LoVo (cell line): ENCODE data around the gene PPIF.

Source experiments
- DNase-seq: peaks from one replicate; pipeline ENCODE4 v3.0.0-alpha.2; 2016; ENCODE audit warnings: low spot score

Gene PPIF

DNA sequence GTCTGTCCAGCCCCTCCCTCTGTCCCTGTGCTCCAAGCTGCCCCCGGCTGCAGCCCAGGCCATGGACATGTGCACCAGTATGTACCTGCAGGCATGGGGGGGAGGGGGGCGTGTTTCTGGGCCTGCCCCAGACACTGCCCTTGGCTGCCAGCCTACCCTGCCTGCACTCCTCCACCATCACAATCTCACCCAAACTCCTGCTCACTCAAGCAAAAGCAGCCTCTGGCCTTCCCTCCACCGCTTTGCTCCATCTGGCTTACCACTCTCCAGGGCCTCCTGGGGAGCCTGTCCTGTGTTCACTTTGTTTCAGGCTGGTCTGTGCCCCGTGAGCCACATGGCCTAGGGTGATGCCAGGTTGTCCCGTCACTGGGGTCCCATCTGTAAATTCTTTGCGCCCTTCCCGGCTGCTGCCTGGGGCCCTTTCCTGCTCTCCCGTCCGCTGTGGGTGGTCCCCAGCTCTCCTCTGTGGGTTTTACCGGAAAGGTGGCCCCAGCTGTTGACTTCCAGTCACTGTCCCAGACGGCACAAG, 33.3 kb upstream of the PPIF start:
- DNase-seq = no peak

DNA sequence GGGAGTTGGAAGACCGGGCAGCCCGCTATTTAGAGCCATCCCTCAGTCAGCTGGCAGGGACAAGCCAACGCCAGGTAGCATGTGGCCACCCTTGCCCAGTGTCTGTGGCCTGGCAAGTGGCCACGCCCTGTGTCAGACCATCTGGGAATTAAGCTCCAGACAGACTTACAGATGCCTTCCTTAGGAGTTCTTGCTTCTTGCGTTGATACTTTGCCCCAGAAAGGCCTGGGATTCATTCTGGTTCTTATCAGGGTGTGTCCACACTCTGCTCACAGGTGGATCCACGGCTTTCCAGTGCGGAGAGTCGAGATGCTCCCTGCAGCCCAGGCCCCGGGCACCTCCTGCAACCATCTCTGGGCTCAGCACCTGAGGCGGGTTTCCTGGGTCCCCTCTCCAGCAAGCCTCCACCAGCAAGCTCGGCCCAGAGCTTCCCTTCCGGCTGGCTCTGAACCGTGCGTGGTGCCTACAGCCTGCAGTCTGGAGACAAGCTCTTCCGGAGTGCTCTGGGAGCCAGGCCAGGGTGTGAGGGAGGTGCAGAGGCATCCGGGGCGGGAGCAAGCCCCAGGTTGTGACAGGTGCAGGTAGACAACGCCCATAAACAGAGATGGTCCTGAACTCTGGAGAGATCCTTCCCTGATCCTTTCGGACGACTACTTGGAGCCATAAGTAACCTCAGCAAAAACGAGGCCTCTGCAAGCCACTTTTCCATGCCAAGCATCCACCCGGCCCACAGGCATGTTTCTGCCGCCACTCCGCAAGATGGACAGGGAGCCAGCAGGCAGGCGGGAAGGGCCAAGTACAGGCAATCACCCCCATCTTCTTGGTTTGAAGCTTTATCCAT, 32.3 kb upstream of the PPIF start:
- no peak for DNase-seq

DNA sequence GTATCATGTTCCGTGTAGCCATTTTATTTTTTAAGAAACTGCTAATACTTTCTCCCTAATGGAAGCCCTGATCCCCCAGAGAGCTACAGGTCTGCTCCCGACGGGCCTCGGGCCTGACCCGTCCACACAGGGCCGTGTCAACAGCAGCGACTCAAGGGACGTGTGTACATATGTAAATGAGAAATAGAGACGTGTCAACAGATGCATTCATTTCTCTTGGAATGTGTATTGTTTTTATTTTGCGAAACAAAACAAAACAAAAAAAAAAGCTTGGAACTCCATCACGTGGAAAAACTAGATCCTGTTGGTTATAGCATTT, 31.7 kb upstream of the PPIF start:
- DNase-seq = no peak

DNA sequence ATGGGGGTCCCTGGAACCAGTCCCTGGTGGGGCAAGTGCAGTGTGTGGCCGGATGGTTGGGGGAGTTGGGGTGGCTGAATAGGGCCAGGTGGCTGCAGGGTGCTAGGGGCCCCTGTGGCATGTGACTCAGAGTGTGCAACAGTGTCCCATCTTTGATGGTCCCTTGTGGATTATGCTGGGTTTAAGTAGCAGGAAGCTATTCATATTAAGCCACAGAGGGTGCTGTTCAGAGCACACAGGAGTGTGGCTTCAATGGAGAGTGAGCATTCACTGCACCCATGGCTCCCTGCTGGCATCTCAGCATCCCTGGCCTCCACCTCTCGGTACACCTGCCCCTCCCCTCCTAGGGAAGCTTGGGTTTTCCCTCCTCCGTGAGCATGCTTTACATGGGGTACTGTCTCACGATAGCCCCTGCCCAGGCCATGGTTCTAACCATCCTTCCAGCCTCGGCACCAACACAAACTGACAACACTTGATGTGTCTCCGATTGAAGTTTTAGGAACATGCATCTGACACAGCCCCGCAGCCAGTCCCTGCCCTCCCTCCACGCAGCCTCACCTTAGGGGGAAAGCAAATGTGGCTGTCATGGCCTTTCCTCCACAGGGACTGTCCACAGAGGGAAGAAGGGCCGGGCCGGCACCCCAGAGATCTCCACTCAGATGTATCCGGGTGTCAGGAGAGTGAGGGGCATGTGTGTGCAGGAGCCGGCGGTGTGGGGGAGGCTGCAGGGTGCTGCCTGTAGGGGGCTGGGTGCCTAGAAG, 30.4 kb upstream of the PPIF start:
- no peak for DNase-seq

DNA sequence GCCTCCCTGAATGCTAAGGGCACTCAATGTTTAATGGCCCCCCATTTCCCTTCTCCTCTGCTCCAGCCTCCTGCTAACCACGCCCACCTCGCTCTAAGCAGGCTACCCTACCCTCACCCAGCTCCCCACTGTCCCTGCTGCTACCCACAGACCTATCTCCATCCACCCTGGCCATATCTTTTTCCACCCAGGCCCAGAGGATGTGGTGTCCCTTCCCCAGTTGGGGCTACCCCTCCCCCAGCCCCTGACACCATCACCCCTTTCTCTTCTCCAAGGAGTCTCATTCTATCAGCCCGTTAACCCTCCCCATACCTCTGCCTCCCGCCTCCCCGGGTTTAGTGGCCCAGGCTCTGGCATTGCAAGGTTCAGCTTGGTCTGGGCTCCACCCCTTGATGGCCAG, 28.9 kb upstream of the PPIF start:
- no peak for DNase-seq

DNA sequence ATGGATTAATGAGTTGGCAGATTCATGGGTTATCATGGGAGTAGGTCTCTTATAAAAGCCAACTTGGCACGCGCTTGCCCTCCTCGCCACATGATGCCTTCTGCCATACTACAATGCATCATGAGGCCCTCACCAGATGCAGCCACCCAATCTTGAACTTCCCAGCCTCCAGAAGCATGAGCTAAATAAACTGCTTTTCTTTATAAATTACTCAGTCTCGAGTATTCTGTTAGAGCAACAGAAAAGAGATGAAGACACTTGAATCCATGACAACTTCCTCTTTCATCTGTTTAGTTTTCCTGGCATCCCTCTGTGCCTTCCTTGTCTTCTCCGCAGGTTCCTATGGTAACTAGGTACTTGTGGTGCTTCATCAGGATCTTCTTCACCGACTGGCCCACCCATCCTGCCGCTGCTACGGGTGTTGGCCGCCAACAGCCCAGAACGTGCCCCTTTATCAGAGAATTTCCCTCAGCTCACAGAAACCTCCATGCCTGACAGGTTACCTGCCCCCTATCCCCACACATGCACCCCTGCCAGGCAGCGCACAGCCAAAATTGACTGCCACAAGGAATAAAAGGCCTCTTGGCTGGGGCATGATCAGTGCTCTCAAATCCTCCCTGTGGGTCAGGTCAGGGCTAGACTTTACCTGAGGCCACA, 28.0 kb upstream of the PPIF start:
- no peak for DNase-seq

DNA sequence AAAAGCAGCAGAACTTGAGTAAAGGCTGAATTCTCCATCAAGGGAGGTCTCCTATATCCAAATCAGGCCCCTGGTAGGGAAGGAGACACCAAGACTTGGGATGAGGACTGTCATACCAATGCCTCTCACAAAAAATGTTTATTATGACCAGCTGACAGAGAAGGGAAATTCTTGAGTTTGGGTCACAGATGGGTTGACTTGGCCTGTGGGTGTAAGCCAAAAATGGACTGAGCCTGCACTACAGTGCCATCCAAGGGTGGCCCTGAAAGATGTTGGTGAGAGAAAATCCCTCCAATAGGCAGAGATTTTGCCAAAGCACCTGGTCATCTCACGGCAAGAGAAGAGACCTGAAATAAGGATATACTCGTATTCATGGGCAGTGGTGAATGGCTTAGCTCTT, 27.0 kb upstream of the PPIF start:
- no peak for DNase-seq

DNA sequence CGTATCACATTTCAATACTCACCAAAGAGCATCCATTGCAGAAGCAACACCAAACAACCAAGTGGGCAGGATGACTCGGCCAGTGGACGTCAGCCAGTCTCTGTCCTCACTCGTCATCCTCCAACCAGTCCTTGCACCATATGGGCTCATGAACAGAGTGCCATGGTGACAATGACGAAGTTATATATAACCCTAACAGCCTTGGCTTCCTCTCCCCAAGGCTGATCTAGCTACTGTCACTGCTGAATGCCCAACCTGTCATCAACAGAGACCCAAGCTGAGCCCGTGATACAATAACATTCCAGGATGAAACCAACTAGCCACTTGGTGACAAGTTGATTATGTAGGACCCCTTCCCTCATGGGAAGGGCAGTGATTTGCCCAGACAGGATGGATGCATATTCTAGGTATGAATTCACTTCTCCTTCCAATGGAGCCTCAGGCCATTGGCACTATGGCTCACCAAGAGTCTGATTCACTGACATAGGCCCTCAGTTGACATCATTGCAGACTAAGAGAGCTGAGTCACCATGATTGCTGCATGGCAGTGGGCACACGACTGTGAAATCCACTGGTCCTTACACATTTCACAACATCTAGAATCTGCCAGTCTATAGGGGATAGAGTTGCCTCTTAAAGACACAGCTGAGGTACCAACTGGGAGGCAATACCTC, 26.3 kb upstream of the PPIF start:
- DNase-seq = no peak

DNA sequence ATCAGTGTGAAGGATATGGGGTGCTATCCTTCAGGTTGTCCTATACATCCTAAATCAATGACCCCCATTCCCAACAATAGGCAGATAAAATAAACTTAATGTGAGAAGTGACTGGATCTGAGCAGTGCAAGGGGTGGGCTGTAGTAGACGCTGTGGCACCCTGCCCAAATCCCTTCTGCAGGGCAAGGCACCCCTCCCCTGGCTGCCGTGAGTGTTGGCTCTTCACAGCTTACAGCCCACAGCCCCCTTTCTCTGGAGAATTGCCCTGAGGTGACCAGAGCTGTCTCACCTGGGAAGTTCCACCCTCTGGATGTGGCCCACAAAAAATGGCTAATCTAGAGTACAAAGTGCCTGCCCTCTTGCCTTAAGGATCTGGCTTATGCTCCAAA, 25.8 kb upstream of the PPIF start:
- DNase-seq = no peak

DNA sequence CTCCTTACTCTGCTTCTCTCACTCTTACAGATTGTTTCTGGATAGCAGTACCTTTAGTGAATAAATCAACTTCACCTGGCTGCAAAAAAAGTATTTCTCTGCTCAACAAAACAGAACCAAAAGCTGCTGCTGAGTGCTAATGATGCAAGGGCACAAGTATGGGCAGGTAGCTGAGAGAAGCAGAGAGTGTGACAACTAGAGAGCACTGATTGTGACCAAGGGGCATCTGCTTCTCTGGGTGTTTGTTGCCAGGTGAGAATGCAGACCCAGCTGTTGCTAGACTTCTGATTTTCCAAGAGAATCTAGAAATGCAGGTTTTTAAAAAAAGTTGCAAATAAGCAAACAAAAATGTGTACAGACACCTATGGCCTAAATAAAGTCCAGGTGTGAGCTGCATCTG, 25.3 kb upstream of the PPIF start:
- no peak for DNase-seq

DNA sequence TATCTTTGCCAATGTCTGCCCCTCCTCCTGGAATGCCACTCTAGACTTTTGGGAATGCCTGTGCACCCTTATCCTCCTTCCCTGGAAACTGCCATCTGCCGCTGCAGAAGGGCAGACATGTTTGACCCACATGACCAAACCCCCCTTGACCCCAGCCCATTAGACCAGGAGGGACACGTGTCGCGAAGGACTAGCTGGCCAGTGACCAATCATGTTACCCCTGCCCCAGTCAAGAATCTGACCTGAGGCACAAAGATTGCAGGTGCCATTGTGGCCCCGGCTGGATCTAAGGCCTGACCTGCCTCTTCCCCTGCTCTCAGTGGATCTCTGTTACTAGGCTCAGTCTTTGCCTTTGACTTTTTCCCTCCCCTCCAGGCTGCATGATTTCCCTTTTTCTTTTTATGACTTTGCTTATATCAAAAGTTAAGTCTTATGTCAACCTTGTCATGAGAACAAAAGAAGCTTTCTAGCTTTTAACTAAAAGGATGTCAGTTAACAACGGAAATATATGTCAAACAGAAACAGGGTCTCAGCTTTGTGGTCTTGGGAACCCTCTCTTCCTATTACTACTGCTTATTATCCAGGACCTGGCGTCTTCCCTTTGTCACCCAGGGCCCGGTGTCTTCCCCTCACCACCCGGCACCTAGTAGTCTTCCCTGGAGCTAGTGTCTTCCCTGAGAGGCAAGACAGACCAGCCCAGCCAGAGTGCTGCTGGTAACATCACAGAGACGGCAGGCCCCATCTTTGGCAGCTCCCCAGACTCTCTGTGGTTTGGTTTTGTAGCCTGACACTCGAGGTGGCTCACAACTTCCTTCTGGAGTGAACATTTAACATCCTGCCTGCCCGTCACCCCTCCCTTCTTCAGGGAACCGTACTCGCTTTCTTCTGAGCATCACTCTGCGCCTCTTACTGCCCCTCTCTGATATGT, 24.4 kb upstream of the PPIF start:
- no peak for DNase-seq

DNA sequence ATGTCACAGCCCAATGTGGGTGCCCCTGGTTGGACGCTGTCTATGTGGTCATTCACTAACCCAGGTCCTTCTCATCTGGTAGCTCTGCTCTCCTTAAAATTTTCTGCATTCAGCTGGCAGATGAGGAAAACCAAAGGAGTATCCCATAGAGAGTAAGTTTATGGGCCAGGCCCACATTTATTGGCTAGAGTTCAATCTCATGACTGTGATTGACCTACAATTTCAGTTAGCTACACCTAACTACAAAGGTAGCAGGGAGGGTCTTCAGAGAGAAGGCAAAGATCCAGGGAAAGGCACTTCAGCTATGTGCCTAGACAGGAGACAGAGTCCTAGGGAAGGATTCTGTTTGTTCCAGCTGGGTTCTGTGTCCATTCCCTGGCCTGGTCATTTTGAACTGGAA, 23.7 kb upstream of the PPIF start:
- DNase-seq = no peak

DNA sequence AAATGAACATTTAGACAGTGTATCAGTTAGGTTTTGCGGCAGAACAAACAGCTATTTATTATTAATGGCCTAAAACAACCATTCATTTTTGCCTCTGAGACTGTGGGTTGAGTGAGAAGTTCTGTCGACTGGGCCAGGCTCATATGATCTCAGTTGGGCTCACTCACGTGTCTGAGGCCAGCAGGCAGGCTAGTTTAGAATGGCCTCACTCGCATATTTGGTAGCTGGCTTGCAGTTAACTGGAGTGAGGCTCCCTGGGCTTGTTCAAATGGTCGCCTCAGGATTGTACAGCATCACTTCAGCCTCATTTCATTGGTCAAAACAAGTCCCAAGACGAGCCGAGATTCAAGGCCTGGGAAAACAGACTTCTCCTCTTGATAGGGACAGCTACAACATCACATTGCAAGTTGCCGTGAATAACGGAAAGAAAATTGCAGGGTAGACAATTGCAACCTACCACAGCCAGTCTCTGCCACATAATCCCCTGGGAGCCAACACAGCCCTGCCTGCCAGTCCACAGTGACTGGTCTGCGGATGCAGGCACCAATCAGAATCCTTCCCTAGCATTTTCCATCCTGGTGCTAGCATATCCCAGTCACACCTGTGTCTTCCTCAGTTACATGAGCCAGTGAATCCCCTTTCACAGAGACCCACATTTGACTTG, 23.1 kb upstream of the PPIF start:
- no peak for DNase-seq

DNA sequence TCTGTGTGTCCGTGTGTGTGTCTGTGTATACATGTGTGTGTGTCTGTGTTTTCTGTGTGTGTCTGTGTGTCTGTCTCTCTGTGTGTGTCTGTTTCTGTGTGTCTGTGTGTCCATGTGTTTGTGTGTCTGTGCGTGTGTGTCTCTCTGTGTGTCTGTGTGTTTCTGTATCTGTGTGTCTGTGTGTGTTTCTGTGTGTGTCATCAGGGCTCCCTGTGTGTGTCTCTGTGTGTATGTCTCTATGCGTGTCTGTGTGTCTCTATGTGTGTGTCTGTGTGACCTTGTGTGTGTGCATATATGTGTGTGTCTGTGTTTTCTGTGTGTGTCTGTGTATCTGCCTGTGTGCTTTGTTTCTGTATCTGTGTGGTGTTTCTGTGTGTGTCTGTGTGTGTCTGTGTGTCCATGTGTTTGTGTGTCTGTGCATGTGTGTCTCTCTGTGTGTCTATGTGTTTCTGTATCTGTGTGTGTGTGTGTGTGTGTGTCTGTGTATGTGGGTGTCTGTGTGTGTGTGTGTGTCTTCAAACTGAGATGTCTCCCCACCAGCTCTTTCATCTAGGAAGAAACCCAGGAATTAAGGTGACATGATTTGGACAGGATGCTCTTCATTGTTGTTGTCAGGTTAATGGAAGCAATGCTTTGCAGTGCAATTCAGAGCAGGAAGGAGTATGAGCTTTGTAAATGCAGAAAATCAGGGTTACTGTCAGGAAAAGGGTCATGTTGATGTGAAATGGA, 20.7 kb upstream of the PPIF start:
- DNase-seq = no peak

DNA sequence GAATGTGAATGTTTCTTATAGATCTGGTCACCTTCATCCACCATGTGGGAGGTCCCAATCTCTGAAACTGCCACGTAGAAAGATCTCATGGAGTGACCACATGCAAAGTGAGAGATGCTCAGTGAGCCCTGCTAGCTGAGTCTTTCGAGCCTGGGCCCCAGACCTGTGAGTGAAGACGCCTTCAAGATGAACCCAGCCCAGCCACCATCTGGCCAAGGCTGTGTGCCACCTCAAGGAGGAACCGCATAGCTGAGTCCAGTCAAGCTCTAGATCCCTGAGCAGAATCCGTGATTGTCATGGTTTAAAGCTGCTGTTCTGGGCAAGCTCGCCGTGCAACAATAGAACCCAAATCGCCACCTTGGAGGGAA, 20.2 kb upstream of the PPIF start:
- DNase-seq = no peak

DNA sequence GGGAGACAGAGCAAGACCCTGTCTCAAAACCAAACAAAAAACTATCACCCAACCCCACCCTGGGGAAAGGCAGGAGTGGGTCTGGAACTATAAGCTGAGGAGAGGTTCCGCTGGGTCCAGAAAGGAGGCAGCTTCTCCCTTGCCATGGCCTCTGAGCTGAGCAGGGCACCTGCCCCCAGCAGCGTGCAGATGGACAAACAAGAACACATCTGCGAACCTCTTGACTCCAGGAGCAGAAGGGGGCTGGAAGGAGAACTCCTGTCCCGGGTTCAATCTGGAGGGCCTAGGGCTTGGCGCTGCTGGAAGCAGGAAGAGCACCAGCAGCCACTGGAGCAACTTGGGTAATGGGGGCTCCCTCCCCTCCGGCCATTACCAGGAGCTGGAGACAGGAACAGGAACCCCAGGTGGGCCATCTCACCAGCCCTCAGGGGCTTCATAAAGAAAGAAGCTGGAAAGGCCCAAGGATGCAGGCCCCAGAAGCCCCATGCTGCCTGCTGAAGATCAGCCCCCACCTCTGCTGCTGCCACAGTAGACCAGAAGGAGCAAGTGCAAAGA, 19.0 kb upstream of the PPIF start:
- DNase-seq = no peak

DNA sequence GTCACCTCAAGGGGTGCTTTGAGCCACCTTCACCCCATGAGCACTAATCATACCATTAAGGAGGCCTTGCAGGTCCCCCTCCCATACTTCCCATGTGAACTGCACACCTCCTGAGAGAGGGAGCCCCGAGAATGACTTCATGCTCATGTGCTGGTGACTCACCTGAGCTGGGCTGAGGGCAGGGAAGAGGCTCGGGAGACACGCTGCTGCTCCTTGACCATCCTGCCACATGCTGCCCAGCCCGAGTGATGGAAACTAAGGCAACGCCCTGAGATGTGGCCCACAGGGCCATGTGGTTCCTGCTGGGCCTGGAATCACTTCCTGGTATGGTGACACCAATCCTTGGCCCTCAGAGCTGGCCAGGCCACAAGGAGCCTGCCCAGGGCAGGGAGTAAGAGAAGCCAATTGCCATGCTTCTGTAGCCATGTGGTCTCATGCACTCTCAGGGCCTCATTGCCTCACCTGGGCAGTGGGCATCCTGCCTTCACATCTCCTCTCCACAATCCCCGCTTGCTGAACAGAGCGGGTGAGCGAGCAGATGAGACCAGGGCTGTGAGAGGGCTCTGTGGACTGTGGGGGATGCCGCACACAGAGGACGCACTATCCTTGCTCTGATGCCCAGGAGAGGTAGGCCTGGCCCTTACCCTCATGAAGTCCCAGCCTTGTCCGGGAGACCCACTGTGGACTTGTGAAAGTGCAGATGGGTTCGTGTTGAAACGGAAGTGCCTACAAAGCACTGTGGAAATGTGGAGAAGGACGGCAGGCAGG, 18.3 kb upstream of the PPIF start:
- DNase-seq = no peak

DNA sequence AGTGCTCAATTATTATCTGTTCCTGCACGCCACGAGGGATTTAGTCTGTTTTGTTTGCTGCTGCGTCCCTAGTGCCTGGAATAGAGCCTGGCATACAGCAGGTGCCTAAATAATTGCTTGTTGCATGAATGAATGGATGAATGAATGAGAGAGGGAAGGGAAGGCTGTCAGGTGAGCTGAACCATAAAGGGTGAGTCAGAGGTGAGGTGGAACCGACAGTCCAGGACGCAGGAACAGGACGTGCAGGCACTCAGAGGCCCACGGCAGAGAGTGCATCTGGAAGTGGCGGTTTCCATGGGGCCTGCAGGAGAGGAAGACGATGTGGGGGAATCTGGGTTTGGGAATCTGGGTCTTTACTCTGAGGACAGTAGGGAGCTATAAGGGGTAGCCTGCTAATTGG, 17.7 kb upstream of the PPIF start:
- DNase-seq = no peak

DNA sequence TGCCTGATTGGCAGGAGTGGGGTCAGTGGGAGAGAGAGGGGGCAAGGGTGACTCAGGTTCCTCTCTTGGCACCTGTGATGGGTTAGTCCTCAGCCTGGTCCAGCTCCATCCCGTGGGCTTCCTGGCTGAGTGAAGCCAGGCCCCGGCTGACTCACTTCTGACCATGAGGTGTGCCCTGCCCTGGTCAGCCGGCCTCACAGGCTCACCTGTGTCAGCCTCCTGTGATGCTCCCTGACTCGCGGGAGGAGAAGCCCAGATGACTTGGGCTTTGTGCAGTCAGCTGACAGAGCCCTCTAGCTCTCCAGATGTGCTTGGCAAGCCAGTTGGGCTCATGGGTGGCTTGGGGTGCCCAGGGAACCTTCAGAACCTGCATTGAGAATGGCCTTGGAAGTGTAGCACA, 16.0 kb upstream of the PPIF start:
- no peak for DNase-seq
